Amygdala (tissue), 56 donors: ENCODE results near the gene STX11.

Source experiments
- DNase-seq, 56 donors: peaks; one replicate each; lab custom pipeline; 2025; lab: John Stamatoyannopoulos, UW

Gene STX11

DNA sequence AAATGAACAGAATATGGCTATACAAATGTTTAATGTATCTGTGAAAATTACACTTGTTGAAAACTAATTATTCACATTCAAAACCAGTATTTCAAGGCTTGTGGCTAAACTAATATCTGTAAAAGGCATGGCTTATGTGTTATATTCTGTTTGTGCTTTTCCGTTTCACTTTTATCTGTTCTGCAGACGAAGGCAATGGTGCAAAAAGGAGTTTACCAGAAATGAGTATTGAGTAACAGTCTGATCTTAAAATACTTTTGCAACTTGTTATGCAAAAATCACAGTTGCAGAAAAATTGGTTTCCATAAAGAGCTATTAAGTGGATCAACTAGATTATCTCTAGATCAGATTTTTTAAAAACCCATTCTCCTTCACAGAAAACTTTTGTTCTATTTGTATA, 9.4 kb upstream of the STX11 start:
- no peak for DNase-seq

DNA sequence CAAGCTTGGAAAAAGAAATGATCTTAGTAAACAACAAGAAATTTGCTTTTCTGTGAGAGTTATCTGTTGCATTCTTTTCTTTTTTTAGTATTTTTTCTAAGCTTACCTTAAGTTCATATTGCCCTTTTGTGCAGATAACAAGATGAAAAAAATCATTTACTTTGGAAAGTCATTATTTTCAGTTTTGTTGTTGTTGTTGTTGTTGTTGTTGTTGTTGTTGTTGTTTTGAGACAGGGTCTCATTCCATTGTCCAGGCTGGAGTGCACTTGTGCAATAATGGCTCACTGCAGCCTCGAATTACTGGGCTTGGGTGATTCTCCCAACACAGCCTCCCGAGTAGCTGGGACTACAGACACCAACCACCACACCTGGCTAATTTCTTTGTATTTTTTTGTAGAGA, 8.8 kb upstream of the STX11 start:
- DNase-seq: no peak

DNA sequence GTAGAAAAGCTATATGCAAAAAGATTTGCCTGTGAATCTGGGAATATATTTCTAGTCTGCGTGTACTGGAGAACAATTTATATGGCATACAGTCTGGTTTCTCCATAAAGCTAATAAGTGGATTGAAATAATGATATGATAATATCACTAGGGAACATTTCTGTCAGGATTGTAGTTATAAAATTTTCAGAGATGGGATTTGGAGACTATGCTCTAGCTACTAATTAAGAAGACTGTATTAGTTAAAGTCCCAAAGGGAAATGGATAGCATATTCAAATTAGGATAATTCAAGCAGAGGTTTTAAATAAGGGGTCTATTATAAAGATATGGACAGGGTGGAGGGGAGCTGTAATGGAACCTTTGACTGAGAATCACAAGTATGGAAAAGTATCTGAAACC, 7.2 kb upstream of the STX11 start:
- no peak for DNase-seq

DNA sequence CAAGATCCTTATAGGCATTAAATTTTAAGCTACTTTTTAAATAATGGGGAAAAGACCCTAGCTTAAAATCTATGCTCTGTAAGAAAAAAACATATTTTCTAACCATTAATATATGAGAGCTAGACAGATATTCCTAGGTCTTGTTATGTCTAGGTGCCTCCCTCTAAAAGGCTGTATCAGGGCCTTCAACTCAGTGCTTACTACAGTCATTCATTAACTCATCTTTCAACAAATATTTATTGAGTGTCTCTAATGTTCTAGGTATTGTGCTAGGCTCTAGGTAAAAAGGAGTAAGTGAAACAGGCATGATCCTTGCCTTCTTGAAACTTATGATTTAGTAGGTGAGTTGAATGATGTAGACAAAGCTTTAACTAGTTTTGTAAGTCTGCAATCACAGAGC, 6.4 kb upstream of the STX11 start:
- DNase-seq: no peak

DNA sequence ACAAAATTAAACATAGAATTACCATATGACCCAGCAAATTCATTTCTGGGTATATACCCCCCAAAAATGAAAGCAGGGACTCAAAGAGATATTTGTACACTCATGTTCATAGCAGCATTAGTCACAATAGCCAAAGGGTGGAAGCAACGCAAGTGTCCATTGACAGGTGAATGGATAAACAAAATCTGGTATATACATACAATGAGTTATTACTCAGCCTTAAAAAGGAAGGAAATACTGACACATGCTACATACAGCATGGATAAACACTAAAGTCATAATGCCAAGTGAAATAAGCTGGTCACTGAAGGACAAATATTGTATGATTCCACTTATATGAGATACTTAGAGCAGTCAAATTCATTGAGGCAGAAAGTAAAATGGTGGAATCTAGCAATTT, 5.3 kb upstream of the STX11 start:
- DNase-seq: no peak

DNA sequence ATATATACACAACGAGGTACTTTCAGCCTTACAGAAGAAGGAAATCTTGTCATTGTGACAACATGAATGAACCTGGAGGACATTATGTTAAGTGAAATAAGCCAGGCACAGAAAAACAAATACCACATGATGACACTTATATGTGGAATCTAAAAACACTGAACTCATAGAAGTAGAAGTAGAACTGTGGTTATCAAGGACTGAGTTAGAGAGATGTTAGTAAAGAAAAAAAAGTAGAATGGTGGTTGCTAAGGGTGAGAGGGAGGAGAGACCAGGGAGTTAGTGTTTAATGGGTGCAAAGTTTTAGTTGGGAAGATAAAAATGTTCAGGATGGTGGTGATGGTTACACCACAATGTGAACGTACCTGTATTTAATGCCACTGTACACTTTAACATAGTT, 4.8 kb upstream of the STX11 start:
- DNase-seq: no peak

GRCh38 chr6:144148886-144149285, 1.4 kb upstream of the STX11 start:
- DNase-seq: no peak

DNA sequence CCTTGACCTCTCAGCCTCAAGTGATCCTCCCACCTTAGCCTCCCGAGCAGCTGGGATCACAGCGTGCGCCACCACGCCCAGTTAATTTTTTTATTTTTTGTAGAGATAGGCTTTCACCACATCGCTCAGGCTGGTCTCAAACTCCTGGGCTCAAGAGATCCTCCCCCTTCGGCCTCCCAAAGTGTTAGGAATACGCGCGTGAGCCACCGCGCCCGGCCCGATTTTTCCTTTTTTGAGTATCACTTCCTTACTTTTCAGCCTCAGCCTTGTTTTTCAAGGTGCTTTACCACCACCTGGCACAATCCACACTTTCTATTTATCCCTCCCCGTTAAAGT, 791 bp upstream of the STX11 start:
- DNase-seq: no peak

- DNase-seq: no peak
Observed at GRCh38 chr6:144150710-144151657, 667 bp downstream of the STX11 start.

GRCh38 chr6:144152334-144152900, 2.1 kb downstream of the STX11 start:
- DNase-seq: no peak

- peak in 10 of 56 donors; percentile 1 to 44 (median 4) for DNase-seq
Observed at GRCh38 chr6:144153260-144153659, 2.9 kb downstream of the STX11 start.

GRCh38 chr6:144153971-144154370, 3.7 kb downstream of the STX11 start:
- DNase-seq: no peak

DNA sequence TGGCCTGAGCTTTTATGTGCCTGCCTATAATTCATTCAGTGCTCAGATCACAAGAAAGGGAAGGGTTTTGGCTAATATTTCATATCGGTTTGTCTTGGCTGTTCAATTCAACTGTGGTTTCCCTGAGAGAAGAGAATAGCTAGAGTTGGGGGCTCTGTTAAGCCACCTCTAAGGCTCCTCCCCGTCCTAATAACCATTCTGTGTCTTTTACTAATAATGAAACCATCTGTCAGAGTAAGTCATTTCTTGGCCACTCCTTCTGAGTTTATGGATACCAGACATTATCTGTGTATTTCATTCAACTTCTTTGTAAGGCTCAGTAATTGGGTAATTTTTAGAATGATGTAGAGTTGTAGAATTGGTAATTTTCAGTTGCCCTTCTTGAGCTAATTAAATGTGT, 5.2 kb downstream of the STX11 start:
- no peak for DNase-seq

DNA sequence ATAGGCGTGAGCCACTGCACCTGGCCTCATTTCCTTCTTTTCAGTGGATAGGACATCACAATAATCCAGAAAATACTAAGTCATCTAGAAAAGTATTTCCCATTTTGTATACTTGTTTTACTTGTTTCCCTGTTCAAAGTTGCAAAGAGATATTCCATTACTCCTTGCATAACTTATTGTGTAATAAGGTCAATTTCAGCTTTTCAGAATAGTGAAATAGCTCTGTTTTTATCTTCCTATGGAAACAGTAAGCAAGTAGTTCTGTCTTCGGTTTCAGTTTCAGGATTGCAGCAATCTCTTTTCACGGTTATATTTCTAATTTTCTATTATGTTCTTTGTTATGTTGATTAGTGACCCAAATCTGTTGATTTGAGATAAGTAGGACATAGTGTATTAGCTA, 6.0 kb downstream of the STX11 start:
- no peak for DNase-seq

- no peak for DNase-seq
Observed at GRCh38 chr6:144156991-144157390, 6.7 kb downstream of the STX11 start.

DNA sequence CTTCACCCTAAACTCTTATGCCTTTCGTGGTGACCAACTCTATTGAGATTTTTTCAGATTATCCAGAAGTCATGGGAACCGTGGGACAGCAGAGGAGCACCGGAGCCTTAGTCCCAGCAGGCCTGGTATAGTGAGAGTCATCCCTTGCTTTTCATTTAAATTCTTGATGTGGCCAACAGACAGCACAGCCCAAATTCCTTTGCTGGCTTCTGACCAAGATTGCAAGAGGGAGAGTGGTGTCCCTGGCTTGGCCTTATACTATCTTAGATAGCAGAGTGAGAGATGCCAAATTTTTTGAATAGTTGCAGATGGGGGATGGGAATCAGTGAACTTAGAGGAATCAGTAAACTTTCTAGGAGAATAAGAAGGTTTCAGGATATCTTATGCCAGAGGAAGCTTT, 7.8 kb downstream of the STX11 start:
- DNase-seq: no peak

- DNase-seq: no peak
Observed at GRCh38 chr6:144159223-144159622, 8.9 kb downstream of the STX11 start.

GRCh38 chr6:144159742-144160141, 9.4 kb downstream of the STX11 start:
- no peak for DNase-seq

DNA sequence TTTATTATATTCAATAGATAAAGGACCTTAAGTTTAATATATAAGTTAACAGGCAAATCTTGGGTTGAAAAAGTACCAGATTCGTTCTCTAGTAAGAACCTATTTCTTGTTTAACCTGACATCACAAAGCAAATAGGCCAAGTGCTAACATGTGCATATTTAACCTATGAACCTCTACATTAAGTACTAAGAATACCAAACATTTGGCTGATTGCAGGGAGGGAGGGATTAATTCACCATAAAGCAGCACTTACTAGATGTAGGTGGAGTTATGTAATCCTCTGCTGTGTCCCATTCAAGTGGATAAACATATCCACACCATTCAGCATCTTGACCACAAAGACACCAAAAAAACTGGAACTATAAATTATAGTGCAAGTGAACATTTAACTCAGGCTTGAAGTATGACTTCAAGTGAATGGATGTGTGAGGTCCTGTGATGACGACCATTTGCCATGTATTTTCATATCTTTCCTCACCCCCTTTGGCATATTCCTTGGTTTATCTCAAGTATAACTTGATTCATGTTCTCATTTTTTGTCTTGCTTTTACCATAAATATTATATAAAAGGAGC, 10.2 kb downstream of the STX11 start:
- no peak for DNase-seq

- DNase-seq: no peak
Observed at GRCh38 chr6:144161975-144162374, 11.7 kb downstream of the STX11 start.

DNA sequence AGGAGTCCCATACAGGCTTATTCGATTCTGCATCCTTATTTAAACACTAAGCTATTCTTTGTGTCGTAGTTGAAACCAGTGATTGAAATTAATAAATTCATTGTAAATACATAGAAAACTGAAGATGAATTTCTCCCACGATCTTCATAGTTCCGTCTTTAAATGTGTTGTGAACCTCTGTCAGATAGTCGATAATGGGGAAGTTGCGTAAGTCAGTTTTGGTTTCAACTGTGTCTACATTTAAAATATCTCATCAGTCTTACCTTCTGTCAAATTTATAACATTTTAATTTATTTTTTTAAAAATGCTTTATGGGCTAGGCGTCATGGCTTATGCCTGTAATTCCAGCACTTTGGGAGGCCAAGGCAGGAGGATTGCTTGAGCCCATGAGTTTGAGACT, 12.7 kb downstream of the STX11 start:
- DNase-seq: no peak

GRCh38 chr6:144165784-144166183, 15.5 kb downstream of the STX11 start:
- no peak for DNase-seq
